ENCODE measurements around the gene NRP2. TPM values are rescaled to one million over a fixed set of nuclear protein-coding genes. Genes with fewer than 3 reads are reported as not detected.

Gene NRP2
- total and polyA plus RNA-seq, 4 donors = 3.8 to 17.7 (median 12.2) TPM

GRCh38 chr2:205665791-205666190, 16.5 kb upstream of the NRP2 start:
- Histone ChIP-seq H3K27ac (ENCODE audit: low read depth in 1 of 2, low read length in 2 of 2) (no peak overlapping the region), H3K9me3 (ENCODE audit: control insufficient read depth in 4 of 4, low read length in 3 of 4) (no peaks in the 10 kb centered on the region), H3K4me1 (ENCODE audit: control insufficient read depth in 4 of 4, insufficient read depth in 4 of 4, low read length in 3 of 4) (no peaks in the 10 kb centered on the region), H3K27me3 (ENCODE audit: control insufficient read depth in 4 of 4, insufficient read depth in 4 of 4, low read length in 3 of 4) (no peaks in the 10 kb centered on the region), H3K9ac (ENCODE audit: low read depth in 1 of 2, low read length in 2 of 2) (no peak overlapping the region), H3K36me3 (ENCODE audit: control insufficient read depth in 4 of 4, insufficient read depth in 3 of 4, low read depth in 1 of 4, low read length in 3 of 4) (no peaks in the 10 kb centered on the region), H3K4me3 (ENCODE audit: low read depth in 1 of 3, low read length in 3 of 3) (no peak overlapping the region)
- TF ChIP-seq ZBTB33 (IDR thresholded peaks at IDR 0.05) (no peak), FOXA2 (IDR thresholded peaks at IDR 0.05) (no peak), TAF1 (conservative IDR thresholded peaks at IDR 0.05) (no peak), REST (IDR thresholded peaks at IDR 0.05) (no peak), EGR1 (IDR thresholded peaks at IDR 0.05; ENCODE audit: low read depth in 2 of 2) (no peak), NR2F2 (IDR thresholded peaks at IDR 0.05) (no peak), ATF3 (IDR thresholded peaks at IDR 0.05) (no peak), JUND (IDR thresholded peaks at IDR 0.05) (no peak), GABPA (IDR thresholded peaks at IDR 0.05 in 1 of 2, conservative IDR thresholded peaks at IDR 0.05 in 1 of 2) (no peak), RAD21 (IDR thresholded peaks at IDR 0.05) (no peak), FOXA1 (IDR thresholded peaks at IDR 0.05) (no peak)
- 75% methylated on average over 2 of the region's 2 CpGs for WGBS
- no peak for DNase-seq (ENCODE audit: low spot score)

GRCh38 chr2:205670292-205670691, 12.0 kb upstream of the NRP2 start:
- H3K27ac ChIP-seq (ENCODE audit: low read depth in 1 of 2, low read length in 2 of 2) = no peak overlapping the region
- H3K9ac ChIP-seq (ENCODE audit: low read depth in 1 of 2, low read length in 2 of 2) = no peak overlapping the region
- DNase-seq (ENCODE audit: low spot score) = no peak
- no peaks in the 10 kb centered on the region for H3K36me3 ChIP-seq (ENCODE audit: control insufficient read depth in 4 of 4, insufficient read depth in 3 of 4, low read depth in 1 of 4, low read length in 3 of 4)
- 73% methylated on average over 2 of the region's 2 CpGs for WGBS
- H3K9me3 ChIP-seq (ENCODE audit: control insufficient read depth in 4 of 4, low read length in 3 of 4) = no peaks in the 10 kb centered on the region
- H3K4me1 ChIP-seq (ENCODE audit: control insufficient read depth in 4 of 4, insufficient read depth in 4 of 4, low read length in 3 of 4) = no peaks in the 10 kb centered on the region
- H3K27me3 ChIP-seq (ENCODE audit: control insufficient read depth in 4 of 4, insufficient read depth in 4 of 4, low read length in 3 of 4) = no peaks in the 10 kb centered on the region
- no peak overlapping the region for H3K4me3 ChIP-seq (ENCODE audit: low read depth in 1 of 3, low read length in 3 of 3)
- no peak for TF ChIP-seq FOXA2 (IDR thresholded peaks at IDR 0.05)
- no peak for TF ChIP-seq YY1 (IDR thresholded peaks at IDR 0.05)
- no peak for TF ChIP-seq CTCF (IDR thresholded peaks at IDR 0.05; ENCODE audit: low read depth, low read length, missing input control)
- no peak for TF ChIP-seq TAF1 (conservative IDR thresholded peaks at IDR 0.05)
- TF ChIP-seq JUND (IDR thresholded peaks at IDR 0.05) = no peak
- TF ChIP-seq HNF4G (IDR thresholded peaks at IDR 0.05) = no peak
